Fibroblast of skin of left biceps (primary cell): Measurements from ENCODE around the gene PAK1.

Experiments
- DNase-seq, 2 experiments: peaks; one replicate each; pipeline ENCODE4 v3.0.0-alpha.2; 2013; ENCODE audit warnings: low read depth in 2 of 2

The PAK1 gene

DNA sequence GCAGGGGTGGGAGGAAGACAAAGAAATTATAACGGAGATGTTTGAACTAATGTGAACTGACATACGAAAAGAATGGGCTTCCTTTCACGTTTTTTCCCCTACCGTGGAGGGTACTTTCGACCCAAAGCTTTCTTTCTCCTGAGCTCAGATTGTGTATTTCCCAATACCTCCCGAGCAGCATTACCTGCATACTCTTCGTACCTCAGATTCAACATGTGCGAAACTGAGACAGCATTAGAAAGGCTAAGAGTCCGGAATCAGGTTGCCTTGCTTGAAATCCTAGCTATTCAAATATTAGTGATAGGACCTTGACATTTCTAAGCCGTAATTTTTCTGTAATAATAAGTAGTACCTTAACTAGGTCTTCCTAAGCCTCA is 778 bp upstream of the PAK1 start:
- DNase-seq = no peak

- no peak for DNase-seq
These were observed 698 bp downstream of the PAK1 start for GRCh38 chr11:77472991-77473800.

DNA sequence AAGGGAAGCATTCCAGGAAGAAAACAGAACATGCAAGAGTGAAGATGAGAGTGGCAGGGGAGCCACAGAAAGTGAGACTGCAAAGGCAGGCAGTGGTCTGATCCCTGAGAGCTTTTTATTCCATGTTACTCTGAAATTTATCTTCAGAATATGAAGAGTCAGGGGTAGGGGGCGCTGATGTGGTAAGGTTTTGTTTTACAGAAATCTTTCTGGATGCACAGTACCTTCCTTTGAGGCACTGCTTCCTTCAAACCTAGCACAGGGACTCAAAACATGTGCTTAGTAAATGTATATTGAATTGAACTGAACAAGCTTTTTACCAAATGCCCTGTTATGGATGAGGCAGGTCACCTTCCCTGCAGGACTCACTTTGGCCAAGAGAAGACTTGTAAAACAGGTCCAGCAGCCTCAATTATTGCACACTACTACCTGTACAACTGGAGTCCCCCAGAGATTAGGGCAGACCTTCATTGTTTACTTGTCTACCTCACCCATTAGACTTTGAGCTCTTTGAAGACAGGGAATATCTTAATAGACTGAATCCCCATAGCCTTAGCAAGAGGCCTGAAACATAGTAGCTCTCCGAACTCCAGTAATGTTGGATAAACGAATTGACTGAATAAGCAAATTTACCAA is 2.2 kb downstream of the PAK1 start:
- DNase-seq = no peak

DNA sequence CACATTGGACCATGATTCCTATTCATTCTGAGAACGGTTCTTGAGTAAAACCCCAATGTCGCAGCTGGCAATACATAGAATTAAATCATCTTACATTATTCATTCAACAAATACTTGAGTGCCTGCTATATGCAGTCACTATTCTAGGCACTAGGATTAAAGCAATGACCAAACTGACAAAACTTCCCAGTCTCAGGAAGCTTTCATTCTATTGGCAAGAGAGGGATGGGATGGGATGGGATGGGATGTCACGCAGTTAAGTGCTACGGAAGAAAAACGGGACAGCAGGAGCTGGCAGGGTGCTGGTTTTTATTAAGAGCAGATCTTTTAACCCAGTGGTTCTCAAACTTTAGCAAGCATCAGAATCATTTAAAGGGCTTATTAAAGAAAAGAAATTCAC is 2.9 kb downstream of the PAK1 start:
- DNase-seq = no peak

- DNase-seq = no peak
These were observed 3.4 kb downstream of the PAK1 start for GRCh38 chr11:77470504-77470903.

DNA sequence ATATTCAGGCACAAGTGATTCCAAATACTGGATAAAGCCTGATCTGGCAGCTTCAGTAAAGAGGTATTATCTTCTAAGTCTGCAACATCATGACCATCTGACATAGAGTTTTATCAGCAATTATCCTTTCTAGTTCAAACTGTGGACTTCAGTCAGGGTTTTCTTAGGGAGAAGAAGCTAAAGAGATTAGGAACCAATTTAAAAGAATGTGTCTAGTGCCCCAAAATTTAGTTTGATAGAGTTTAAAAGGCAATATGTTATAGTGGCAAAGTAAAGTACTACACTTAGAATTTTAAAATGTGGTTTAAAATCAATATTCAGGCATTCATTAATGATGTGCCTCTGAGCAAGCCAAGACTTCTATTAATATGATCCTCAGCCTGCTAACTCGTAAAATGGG is 5.4 kb downstream of the PAK1 start:
- no peak for DNase-seq

- no peak for DNase-seq
These were observed 5.9 kb downstream of the PAK1 start for GRCh38 chr11:77467993-77468392.

DNA sequence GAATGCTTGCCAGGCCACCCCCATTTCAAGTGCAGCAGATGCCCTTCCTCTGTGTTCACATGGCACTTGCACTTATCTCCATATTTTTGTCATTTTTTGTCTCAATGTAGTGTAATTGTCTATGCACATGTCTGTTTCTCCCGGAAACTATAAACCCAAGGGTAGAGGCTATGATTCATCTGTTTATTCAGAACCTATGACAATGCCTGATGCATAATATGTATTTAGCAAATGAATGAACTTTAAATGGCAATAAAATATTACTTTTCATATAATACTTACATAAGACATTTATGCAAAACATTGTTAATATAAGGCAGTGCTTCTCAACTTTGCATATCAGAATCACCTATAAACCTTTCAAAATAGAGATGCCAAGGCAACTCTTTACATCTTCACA is 6.7 kb downstream of the PAK1 start:
- DNase-seq = no peak

DNA sequence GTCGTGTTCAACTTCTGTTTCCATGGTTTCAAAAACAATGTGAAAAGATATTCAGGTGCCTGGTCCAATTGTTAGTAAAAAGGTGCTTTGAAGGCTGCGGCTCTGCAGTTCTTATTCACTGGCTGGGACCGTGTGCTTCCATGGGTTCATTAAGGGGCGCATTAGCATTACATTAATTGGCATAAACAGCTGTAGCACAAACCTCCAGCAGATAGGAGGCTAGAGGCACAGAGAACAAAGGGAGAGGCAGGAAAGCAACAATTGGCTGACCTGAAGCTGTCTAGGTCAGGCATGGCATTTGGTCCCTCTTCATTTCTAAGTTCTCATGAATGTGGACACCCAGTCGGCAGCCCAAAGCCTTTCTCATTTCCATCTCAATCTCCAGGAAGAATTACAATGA is 16.6 kb downstream of the PAK1 start:
- DNase-seq = no peak

DNA sequence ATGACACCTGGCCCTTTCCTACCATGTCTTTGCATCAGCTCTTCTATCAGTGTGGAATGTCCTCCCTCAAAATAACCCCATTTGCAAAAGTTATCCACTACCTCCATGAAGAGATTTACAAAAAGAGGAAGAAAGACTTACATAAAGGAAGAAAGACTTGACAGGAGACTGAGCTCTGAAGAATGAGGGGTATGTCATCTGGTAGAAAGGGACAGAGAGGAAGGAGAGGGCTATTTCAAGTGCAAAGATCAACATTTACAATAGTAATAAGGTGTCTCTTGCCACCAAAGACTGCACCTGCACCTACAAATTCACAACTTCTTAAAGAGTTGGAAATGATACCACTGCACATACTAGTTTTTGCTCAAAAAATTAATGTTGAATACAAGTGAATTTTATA is 18.2 kb downstream of the PAK1 start:
- no peak for DNase-seq

- DNase-seq = no peak
These were observed 18.8 kb downstream of the PAK1 start for GRCh38 chr11:77454867-77455655.

DNA sequence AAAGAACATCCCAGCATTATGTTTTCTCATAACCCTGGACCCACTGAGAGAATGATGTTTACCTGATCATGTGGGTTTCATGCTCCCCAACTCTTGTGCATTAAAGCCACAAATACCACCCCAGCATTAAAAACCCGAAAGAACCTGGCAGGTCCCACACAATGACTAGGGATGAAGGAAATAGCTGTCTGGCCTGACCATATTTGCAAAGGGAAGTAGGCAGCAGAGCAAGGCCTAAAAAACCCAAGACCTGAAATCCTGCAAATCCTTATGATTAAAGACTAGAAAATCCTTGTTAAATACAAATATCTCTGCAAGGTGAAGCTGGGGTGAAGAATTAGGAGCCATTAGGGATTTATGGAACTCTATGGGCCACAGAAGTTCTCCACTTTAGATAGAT is 23.7 kb downstream of the PAK1 start:
- no peak for DNase-seq

GRCh38 chr11:77449784-77450183 is 24.1 kb downstream of the PAK1 start:
- DNase-seq = no peak

GRCh38 chr11:77449060-77449521 is 24.8 kb downstream of the PAK1 start:
- no peak for DNase-seq

GRCh38 chr11:77448269-77448668 is 25.6 kb downstream of the PAK1 start:
- no peak for DNase-seq

- DNase-seq = no peak
These were observed 26.8 kb downstream of the PAK1 start for GRCh38 chr11:77446911-77447629.

- DNase-seq = no peak
These were observed 29.6 kb downstream of the PAK1 start for GRCh38 chr11:77444261-77444660.

- no peak for DNase-seq
These were observed 31.4 kb downstream of the PAK1 start for GRCh38 chr11:77442394-77443053.

GRCh38 chr11:77441426-77441825 is 32.5 kb downstream of the PAK1 start:
- no peak for DNase-seq

DNA sequence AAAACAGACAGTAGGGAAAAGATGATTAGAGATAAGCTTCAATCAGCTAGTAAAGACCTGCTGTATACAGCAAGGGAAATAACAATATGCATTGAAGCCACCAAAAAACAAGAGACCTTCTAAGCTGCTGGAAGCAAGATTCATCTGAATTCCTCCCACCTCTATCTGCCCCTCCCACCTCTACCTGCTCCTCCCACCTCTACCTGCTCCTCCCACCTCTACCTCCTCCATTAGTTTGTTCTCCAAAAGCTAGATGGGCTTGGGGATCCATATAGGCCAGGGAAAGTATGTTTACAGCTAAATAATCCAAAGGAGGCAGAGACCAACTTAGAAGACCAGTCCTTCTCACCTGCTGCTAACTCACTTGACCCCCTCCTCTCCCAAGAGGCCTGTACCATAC is 33.2 kb downstream of the PAK1 start:
- DNase-seq = no peak

DNA sequence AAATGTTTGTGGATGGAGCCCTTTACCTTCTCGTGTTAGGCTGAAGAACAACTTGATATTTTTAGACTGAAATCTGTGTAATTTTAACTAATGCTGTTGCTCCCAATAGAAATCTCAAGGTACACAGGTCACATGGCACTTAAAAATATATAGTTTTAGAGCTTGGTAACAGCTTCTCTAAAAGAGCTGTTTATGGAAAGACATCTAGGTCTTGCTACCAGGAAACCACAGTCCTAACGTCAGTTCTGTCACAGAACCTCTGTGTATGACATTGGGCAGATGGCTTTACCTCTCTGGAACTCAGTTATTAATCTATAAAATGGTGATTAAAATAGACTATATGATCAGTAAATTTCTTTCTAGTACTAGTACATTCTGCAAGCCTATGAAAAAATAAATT is 35.4 kb downstream of the PAK1 start:
- no peak for DNase-seq

- no peak for DNase-seq
These were observed 36.9 kb downstream of the PAK1 start for GRCh38 chr11:77436969-77437368.
